ENCODE measurements around the gene FAM184A. TPM values are rescaled to one million over a fixed set of nuclear protein-coding genes. Genes with fewer than 3 reads are reported as not detected.

The FAM184A gene
- total RNA-seq, 1 donor from 2014 or later: 3.4 TPM

GRCh38 chr6:119052987-119053386 is 25.5 kb downstream of the FAM184A start:
- DNase-seq (ENCODE audit: extremely low spot score in 2 of 2): no peak
- no peak for TF ChIP-seq POLR2A (IDR thresholded peaks at IDR 0.05)
- no peak for TF ChIP-seq CTCF (IDR thresholded peaks at IDR 0.05)
- no peak for TF ChIP-seq POLR2AphosphoS5 (IDR thresholded peaks at IDR 0.05; ENCODE audit: insufficient read depth in 1 of 2, low read depth in 1 of 2)

GRCh38 chr6:119052292-119052889 is 26.1 kb downstream of the FAM184A start:
- H3K36me3 ChIP-seq: no peaks in the 10 kb centered on the region
- H3K4me1 ChIP-seq: no peaks in the 10 kb centered on the region
- intact Hi-C loops (cut with DNase I): no loop called here
- H3K4me3 ChIP-seq: no peak overlapping the region
- H3K27ac ChIP-seq: no peak overlapping the region
- no peaks in the 10 kb centered on the region for H3K9me3 ChIP-seq
- DNase-seq (ENCODE audit: extremely low spot score in 2 of 2): no peak
- TF ChIP-seq POLR2A (IDR thresholded peaks at IDR 0.05) (no peak), CTCF (IDR thresholded peaks at IDR 0.05) (no peak), POLR2AphosphoS5 (IDR thresholded peaks at IDR 0.05; ENCODE audit: insufficient read depth in 1 of 2, low read depth in 1 of 2) (no peak)
- no peaks in the 10 kb centered on the region for H3K27me3 ChIP-seq

More at GRCh38 chr6:119052987-119053386, 25.5 kb downstream of the FAM184A start:
- intact Hi-C loops (cut with DNase I): no loop called here
- no peaks in the 10 kb centered on the region for H3K4me1 ChIP-seq
- H3K9me3 ChIP-seq: no peaks in the 10 kb centered on the region
- no peak overlapping the region for H3K27ac ChIP-seq
- H3K27me3 ChIP-seq: no peaks in the 10 kb centered on the region
- H3K4me3 ChIP-seq: no peak overlapping the region
- H3K36me3 ChIP-seq: no peaks in the 10 kb centered on the region

GRCh38 chr6:119044255-119044654 is 34.2 kb downstream of the FAM184A start:
- no peak for TF ChIP-seq POLR2AphosphoS5 (IDR thresholded peaks at IDR 0.05; ENCODE audit: insufficient read depth in 1 of 2, low read depth in 1 of 2)
- no peak for TF ChIP-seq CTCF (IDR thresholded peaks at IDR 0.05)
- TF ChIP-seq POLR2A (IDR thresholded peaks at IDR 0.05): no peak
- H3K4me3 ChIP-seq: no peak overlapping the region
- no peaks in the 10 kb centered on the region for H3K4me1 ChIP-seq
- no peaks in the 10 kb centered on the region for H3K9me3 ChIP-seq
- H3K36me3 ChIP-seq: no peaks in the 10 kb centered on the region
- intact Hi-C loops (cut with DNase I): no loop called here
- DNase-seq (ENCODE audit: extremely low spot score in 2 of 2): no peak
- H3K27ac ChIP-seq: no peak overlapping the region
- no peaks in the 10 kb centered on the region for H3K27me3 ChIP-seq

- TF ChIP-seq CTCF (IDR thresholded peaks at IDR 0.05) (no peak), POLR2A (IDR thresholded peaks at IDR 0.05) (no peak), POLR2AphosphoS5 (IDR thresholded peaks at IDR 0.05; ENCODE audit: insufficient read depth in 1 of 2, low read depth in 1 of 2) (no peak)
- intact Hi-C loops (cut with DNase I): no loop called here
- Histone ChIP-seq H3K4me1 (no peaks in the 10 kb centered on the region), H3K4me3 (no peak overlapping the region), H3K36me3 (no peaks in the 10 kb centered on the region), H3K27me3 (no peaks in the 10 kb centered on the region), H3K9me3 (no peaks in the 10 kb centered on the region), H3K27ac (no peak overlapping the region)
- DNase-seq (ENCODE audit: extremely low spot score in 2 of 2): no peak
Measured at GRCh38 chr6:119043783-119044182, 34.7 kb downstream of the FAM184A start.

- TF ChIP-seq CTCF (IDR thresholded peaks at IDR 0.05) (no peak), POLR2A (IDR thresholded peaks at IDR 0.05) (no peak), POLR2AphosphoS5 (IDR thresholded peaks at IDR 0.05; ENCODE audit: insufficient read depth in 1 of 2, low read depth in 1 of 2) (no peak)
- no peak for DNase-seq (ENCODE audit: extremely low spot score in 2 of 2)
- H3K4me3 ChIP-seq: no peak overlapping the region
- no peaks in the 10 kb centered on the region for H3K4me1 ChIP-seq
- H3K36me3 ChIP-seq: no peaks in the 10 kb centered on the region
- intact Hi-C loops (cut with DNase I): no loop called here
- H3K27ac ChIP-seq: no peak overlapping the region
- H3K9me3 ChIP-seq: no peaks in the 10 kb centered on the region
- H3K27me3 ChIP-seq: no peaks in the 10 kb centered on the region
Measured at GRCh38 chr6:119043265-119043664, 35.2 kb downstream of the FAM184A start.
